ENCODE data around the gene NUDT21. TPM values are rescaled to one million over a fixed set of nuclear protein-coding genes. Genes with fewer than 3 reads are reported as not detected.

NUDT21 gene
- total and polyA plus RNA-seq, 2 of the 8 experiments (the other 6 are each of a cell fraction or from before 2014, with no cell fraction given), result 78.1 to 277 TPM

DNA sequence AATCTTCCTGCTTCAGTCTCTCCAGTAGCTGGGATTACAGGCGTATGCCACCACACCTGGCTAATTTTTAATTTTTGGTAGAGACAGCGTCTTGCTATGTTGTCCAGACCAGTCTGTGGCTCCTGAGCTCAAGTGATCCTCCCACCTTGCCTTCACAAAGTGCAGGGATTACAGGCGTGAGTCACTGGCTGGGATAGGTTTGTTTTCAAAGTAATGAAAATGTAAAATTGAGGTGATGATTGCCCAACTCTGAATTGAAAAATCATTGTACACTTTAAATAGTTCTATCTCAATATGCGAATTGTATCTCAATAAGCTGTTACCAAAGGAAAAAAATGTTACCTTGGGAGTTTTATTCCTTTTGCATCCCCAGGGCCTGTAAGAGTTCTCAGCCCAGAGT lies 24.5 kb downstream of the NUDT21 start (continued):
- TF ChIP-seq SIN3A (conservative IDR thresholded peaks at IDR 0.05 in 1 of 2, IDR thresholded peaks at IDR 0.05 in 1 of 2; ENCODE audit: low read depth in 1 of 2, low read length in 2 of 2) (no peak), KDM1A (IDR thresholded peaks at IDR 0.05; ENCODE audit: borderline replicate concordance, low read length) (no peak)

Data from H1 (cell line).